RCC 7860 (cell line): ENCODE data around the gene IL1RAPL1.
A peak's percentile ranks its signal among the peaks of the same experiment; 100 is the strongest.
"Not testable (repeated sequence)": the region's sequence is repeated elsewhere in the genome, so short reads cannot be mapped to it uniquely, and the experiment has no call there.

Source experiments
- DNase-seq: peaks from one replicate; pipeline ENCODE4 v3.0.0-alpha.2; 2015; ENCODE audit warnings: low spot score
- FAIRE-seq: peaks from 2 replicates; lab custom pipeline; 2012; peaks lifted over from hg19 to GRCh38; lab: Jason Lieb, UNC

The IL1RAPL1 gene

DNA sequence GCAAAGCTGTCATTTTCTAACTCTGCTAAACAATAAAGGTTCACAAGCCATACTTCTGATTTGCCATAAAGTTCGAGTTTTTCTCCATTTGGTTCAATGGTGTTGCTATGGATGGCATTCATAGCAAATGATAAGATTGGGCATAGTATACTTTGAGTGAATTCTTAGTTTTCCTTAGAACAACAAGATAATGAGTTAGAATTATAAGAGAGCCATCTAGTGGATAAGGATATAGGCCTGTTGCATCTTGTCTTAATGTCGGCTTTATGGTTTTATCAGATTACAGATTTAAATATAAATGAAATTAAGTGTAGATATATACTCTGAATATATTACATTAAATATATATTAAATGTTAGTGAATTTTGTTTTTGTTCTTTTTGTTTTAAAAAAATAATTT, 644.6 kb downstream of the IL1RAPL1 start:
- FAIRE-seq (peak; percentile 65), DNase-seq (no peak)

DNA sequence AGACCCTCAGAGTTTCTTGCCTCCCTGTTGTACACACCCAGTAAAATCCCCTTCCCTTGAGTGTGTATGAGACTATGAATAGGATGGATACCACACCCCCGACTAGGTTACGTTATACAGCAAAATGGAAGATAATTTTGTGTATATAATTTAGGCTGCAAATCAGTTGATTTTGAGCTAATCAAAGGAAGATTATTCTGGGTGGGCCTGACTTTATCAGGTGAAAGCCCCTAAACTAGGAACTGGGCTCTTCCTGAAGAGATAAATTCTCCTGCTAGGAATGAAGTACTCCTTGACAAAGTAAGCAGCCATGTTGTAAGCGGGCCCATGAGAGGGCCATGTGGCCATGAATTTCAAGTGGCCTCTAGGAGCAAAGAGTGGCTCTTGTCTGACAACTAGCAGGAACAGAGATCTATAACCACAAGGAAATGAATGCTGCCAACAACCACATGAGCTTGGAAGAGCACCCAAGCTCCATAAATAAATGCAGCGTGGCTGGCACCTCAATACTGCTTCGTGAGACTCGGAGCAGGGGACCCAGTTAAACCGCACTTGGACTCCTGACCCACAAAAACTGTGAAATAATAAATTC, 646.4 kb downstream of the IL1RAPL1 start:
- DNase-seq (no peak), FAIRE-seq (no peak)

DNA sequence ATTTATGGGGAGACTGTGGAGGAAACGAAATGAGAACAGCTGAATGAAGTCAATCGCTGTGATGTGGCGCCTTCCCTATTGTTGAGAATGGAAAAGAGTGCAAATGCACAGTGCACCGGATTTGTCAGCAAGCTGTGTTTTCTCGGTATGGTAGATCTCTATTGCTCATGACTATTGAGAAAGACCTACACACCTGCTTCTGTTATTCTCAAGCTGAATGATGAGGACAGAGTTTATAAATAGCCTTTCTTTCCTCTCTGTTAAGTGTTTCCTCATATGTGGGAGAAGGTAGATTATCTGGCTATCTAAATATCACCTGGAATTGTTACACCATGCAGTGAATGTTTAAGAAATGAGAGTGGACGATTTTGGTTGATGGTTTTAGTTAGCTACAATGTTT, 650.7 kb downstream of the IL1RAPL1 start:
- DNase-seq (no peak), FAIRE-seq (no peak)

GRCh38 chrX:29241809-29242208, 654.6 kb downstream of the IL1RAPL1 start:
- DNase-seq (no peak), FAIRE-seq (no peak)

GRCh38 chrX:29242856-29243255, 655.6 kb downstream of the IL1RAPL1 start:
- FAIRE-seq: no peak

GRCh38 chrX:29243942-29244341, 656.7 kb downstream of the IL1RAPL1 start:
- FAIRE-seq (no peak), DNase-seq (no peak)

More at GRCh38 chrX:29242856-29243255, 655.6 kb downstream of the IL1RAPL1 start:
- no peak for DNase-seq

DNA sequence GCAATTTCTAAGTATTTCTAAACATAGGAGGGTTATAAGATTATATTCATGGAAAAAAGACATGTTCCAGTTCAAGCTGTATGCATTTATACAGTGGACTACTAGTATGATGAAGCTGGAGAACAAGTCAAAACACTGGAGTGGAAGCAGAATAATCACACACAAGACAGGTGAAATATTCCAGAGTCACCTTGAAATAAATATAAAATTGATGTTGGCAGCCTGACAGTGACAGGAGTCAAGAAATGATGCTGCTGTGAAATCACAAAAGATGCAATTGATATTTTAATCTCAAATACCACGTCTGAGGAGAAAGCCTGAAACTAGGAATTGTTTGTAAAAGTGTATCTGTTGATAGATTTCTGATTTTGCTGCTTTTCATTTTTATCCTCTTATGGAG, 667.3 kb downstream of the IL1RAPL1 start:
- DNase-seq (no peak), FAIRE-seq (no peak)

- no peak for FAIRE-seq
- DNase-seq: no peak
Observed at GRCh38 chrX:29257521-29257920, 670.3 kb downstream of the IL1RAPL1 start.

GRCh38 chrX:29269390-29269789, 682.1 kb downstream of the IL1RAPL1 start:
- FAIRE-seq: no peak
- DNase-seq: no peak

DNA sequence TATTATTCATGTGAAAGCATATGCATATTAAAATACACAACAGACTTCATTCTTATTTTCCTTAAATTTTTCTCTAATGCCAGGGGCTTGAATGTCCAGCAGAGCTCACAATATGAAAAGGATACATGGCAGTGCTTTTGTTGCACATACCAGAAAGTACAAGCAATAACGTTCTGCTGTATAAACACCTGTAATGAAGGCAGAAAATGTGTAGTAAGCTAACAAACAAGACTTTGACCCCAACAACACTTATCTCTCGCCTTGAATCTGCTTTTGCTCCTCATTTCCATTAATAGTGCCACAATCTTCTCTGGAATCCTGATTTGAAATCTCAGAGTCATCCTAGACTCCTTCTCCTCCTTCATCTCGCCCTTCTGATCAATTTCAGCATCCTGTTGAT, 687.3 kb downstream of the IL1RAPL1 start:
- DNase-seq (no peak), FAIRE-seq (no peak)

DNA sequence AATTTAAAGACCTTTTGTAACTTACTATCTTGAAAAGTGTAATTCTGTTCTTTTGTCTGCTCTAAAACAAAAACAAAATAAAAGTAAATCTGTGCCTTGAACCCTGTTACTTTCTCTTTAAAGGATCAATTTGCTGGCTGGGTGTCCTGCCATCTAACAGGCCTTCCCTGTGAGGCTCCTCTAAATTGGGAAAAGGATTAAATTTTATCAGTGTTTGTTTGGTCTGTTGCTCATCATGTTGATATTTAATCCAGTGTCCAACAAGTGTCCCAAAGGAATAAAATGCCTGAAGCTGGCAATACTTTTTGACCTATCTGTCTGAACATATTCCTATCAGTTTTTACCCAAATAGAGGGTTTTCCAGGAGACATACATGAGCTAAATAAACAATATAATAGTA, 688.7 kb downstream of the IL1RAPL1 start:
- DNase-seq (no peak), FAIRE-seq (no peak)

- no peak for FAIRE-seq
Observed at GRCh38 chrX:29281078-29281742, 694.0 kb downstream of the IL1RAPL1 start.

GRCh38 chrX:29285664-29286063, 698.4 kb downstream of the IL1RAPL1 start:
- no peak for FAIRE-seq
- no peak for DNase-seq

More at GRCh38 chrX:29281078-29281742, 694.0 kb downstream of the IL1RAPL1 start:
- no peak for DNase-seq

- no peak for DNase-seq
Observed at GRCh38 chrX:29295987-29296680, 708.9 kb downstream of the IL1RAPL1 start.

GRCh38 chrX:29297171-29297800, 710.0 kb downstream of the IL1RAPL1 start:
- DNase-seq: no peak
- FAIRE-seq: no peak

More at GRCh38 chrX:29295987-29296680, 708.9 kb downstream of the IL1RAPL1 start:
- no peak for FAIRE-seq

DNA sequence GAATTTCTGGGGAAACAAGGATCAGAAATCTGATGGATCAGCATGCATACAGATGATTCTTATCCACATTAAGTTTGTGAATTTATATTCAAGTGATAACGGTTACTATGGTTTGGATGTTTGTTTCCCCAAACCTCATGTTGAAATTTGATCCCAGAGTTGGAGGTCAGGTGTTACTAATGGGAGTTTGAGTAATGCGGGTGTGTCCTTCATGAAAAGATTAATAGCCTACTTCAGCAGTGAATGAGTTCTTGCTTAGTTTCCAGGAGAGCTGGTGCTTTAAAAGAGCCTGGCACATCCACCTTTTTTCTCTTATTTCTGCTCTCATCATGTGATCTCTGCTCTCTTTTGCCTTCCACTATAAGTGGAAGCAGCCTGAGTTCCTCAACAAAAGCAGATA, 712.4 kb downstream of the IL1RAPL1 start:
- DNase-seq (no peak), FAIRE-seq (no peak)

DNA sequence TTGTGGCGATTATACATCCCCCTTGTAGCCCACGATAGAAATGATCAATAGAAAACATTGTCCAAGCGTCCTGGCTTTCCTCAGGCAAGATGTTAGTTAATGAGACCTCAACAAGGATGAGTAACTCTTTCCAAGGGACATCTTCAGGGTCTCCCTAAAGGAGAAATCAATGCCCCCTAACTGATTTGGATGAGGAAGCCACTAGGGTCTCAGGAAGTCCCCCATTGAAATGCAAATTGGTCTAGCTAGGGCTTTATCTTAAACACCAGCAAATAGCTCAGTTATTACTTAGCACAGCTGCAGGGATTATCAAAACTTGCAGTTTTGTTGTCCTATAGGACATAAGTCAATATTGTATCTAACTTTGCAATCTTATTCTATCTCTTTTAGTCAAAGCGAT, 721.5 kb downstream of the IL1RAPL1 start:
- DNase-seq (no peak), FAIRE-seq (no peak)

- DNase-seq (no peak), FAIRE-seq (no peak)
Observed at GRCh38 chrX:29315931-29316330, 728.7 kb downstream of the IL1RAPL1 start.

- DNase-seq: no peak
Observed at GRCh38 chrX:29318012-29318411, 730.8 kb downstream of the IL1RAPL1 start.

GRCh38 chrX:29332429-29332828, 745.2 kb downstream of the IL1RAPL1 start:
- not testable (repeated sequence) for DNase-seq
- peak; percentile 35 for FAIRE-seq

More at GRCh38 chrX:29318012-29318411, 730.8 kb downstream of the IL1RAPL1 start:
- no peak for FAIRE-seq

- DNase-seq, FAIRE-seq: not testable (repeated sequence)
Observed at GRCh38 chrX:29333091-29333490, 745.8 kb downstream of the IL1RAPL1 start.
